ENCODE measurements around the gene MAST4.

The MAST4 gene

DNA sequence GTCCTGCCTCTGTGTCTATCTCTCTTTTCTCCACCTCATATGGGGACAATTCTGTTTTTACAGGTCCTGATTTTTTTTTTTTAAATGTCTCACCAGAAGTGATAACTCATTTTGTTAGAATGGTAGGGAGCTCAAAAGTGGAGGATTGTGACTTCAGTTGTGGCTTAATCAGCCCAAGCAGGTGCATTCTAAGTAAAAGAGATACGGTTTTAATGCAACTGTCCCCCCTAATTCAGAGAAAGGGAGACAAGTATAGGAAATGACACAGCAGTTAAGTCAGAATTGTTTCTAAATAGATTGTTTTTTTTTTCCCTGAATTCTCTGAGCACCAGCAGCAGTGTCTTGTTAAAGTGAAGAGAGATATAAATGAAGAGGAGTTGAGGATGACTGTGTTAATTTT, 24.5 kb downstream of the MAST4 start:
- CTCF ChIA-PET: no interaction called here
- no peak for TF ChIP-seq CTCF (IDR thresholded peaks at IDR 0.05; ENCODE audit: control extremely low read depth, extremely low read depth, low read depth, missing control alignments)
- no peak for DNase-seq (ENCODE audit: extremely low spot score)
- POLR2A ChIA-PET: no interaction called here

- ChIA-PET CTCF (no interaction called here), POLR2A (no interaction called here)
- TF ChIP-seq CTCF (IDR thresholded peaks at IDR 0.05; ENCODE audit: control extremely low read depth, extremely low read depth, low read depth, missing control alignments): no peak
- no peak for DNase-seq (ENCODE audit: extremely low spot score)
Measured at GRCh38 chr5:66621146-66621545, 25.0 kb downstream of the MAST4 start.

- no peak for TF ChIP-seq CTCF (IDR thresholded peaks at IDR 0.05; ENCODE audit: control extremely low read depth, extremely low read depth, low read depth, missing control alignments)
- no peak for DNase-seq (ENCODE audit: extremely low spot score)
- ChIA-PET POLR2A (no interaction called here), CTCF (no interaction called here)
Measured at GRCh38 chr5:66621736-66622135, 25.5 kb downstream of the MAST4 start.

DNA sequence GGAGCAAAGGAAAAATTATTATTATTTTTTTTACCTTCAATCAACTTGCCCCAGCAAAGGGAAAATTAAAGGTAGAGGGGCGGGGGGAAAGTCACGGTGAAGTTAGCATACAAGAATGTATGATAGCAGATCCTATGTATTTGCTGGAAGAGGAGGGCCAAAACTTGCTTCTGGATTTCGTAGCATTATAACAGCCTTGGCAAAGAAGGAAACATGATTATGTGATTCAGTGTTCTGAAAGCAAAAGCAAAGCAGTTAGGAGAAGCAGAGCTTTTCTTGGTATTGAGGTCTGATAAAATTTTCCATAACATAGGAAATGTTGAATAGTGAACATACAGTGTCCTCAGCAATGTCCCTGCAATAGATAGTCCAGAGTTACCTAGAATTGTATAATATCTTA, 32.4 kb downstream of the MAST4 start:
- TF ChIP-seq CTCF (IDR thresholded peaks at IDR 0.05; ENCODE audit: control extremely low read depth, extremely low read depth, low read depth, missing control alignments): no peak
- DNase-seq (ENCODE audit: extremely low spot score): no peak
- CTCF ChIA-PET: no interaction called here
- POLR2A ChIA-PET: no interaction called here

GRCh38 chr5:66629446-66629845, 33.3 kb downstream of the MAST4 start:
- no peak for DNase-seq (ENCODE audit: extremely low spot score)
- CTCF ChIA-PET: no interaction called here
- TF ChIP-seq CTCF (IDR thresholded peaks at IDR 0.05; ENCODE audit: control extremely low read depth, extremely low read depth, low read depth, missing control alignments): no peak
- POLR2A ChIA-PET: no interaction called here

GRCh38 chr5:66633754-66634153, 37.6 kb downstream of the MAST4 start:
- ChIA-PET CTCF (interaction anchor here (1.0 kb wide), 1 partner anchor 10 kb away, joined by 3 read pairs; no protein-coding TSS in a partner anchor), POLR2A (no interaction called here)
- no peak for DNase-seq (ENCODE audit: extremely low spot score)
- TF ChIP-seq CTCF (IDR thresholded peaks at IDR 0.05; ENCODE audit: control extremely low read depth, extremely low read depth, low read depth, missing control alignments): no peak

- DNase-seq (ENCODE audit: extremely low spot score): no peak
- no peak for TF ChIP-seq CTCF (IDR thresholded peaks at IDR 0.05; ENCODE audit: control extremely low read depth, extremely low read depth, low read depth, missing control alignments)
- ChIA-PET POLR2A (no interaction called here), CTCF (no interaction called here)
Measured at GRCh38 chr5:66634601-66635000, 38.4 kb downstream of the MAST4 start.
